ENCODE results near the gene PTPRD.

GRCh38 chr9:8895861-8896224, 1717.0 kb downstream of the PTPRD start:
- peak; percentile 74 for TF ChIP-seq CTCF (IDR thresholded peaks at IDR 0.05)
- TF ChIP-seq EZH2 (IDR thresholded peaks at IDR 0.05), result no peak
- no peak for TF ChIP-seq EZH2phosphoT487 (IDR thresholded peaks at IDR 0.05)

All from neural progenitor cell (in vitro differentiated cells).